Gastroesophageal sphincter (tissue), 3 donors: ENCODE data around the gene GOLT1B.

Source experiments
- EP300 ChIP-seq: sonication (generic); formaldehyde crosslinking; IDR thresholded peaks from one replicate; pipeline ENCODE4 v1.6.1; 2017; ENCODE audit warnings: antibody characterized with exemption, mild to moderate bottlenecking
- POLR2AphosphoS5 ChIP-seq: sonication (generic); formaldehyde crosslinking; IDR thresholded peaks from one replicate; pipeline ENCODE4 v1.6.1; 2017; ENCODE audit warnings: antibody characterized with exemption
- TF ChIP-seq, protein P1 (sequence below), 4 experiments: fragments of 200-600 bp in 2 of 4; fragments of 450-650 bp in 2 of 4; sonication (generic) in 1 of 4; IDR thresholded peaks; one replicate each; pipeline ENCODE4 v1.5.1; 2017 to 2019; ENCODE audit warnings: antibody characterized with exemption in 4 of 4, mild to moderate bottlenecking in 2 of 4, moderate library complexity in 2 of 4

DNA sequence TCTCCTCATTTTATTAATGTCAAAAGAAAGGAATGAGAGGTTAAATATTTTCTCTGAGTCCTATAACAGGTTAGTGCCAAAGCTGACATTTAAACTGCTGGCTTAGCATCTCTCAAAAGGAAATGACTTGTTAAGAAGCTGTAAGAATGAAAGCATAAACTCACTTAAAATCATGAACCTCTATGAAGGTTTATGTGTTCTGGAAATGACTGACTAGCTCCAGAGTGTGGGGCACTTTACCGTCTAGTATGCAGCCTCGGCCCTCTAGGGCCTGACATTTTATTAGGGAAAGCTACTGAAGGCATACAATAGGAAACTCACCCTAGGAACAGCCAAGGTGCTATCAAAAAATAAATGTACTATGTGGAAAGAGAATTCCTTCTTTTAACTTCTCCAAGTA is 59.6 kb downstream of the GOLT1B start:
- TF ChIP-seq, protein P1, sequence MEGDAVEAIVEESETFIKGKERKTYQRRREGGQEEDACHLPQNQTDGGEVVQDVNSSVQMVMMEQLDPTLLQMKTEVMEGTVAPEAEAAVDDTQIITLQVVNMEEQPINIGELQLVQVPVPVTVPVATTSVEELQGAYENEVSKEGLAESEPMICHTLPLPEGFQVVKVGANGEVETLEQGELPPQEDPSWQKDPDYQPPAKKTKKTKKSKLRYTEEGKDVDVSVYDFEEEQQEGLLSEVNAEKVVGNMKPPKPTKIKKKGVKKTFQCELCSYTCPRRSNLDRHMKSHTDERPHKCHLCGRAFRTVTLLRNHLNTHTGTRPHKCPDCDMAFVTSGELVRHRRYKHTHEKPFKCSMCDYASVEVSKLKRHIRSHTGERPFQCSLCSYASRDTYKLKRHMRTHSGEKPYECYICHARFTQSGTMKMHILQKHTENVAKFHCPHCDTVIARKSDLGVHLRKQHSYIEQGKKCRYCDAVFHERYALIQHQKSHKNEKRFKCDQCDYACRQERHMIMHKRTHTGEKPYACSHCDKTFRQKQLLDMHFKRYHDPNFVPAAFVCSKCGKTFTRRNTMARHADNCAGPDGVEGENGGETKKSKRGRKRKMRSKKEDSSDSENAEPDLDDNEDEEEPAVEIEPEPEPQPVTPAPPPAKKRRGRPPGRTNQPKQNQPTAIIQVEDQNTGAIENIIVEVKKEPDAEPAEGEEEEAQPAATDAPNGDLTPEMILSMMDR (IDR thresholded peaks at IDR 0.05), result no peak
- no peak for TF ChIP-seq EP300
- TF ChIP-seq POLR2AphosphoS5, result no peak
